Germinal center (tissue), 1 donor: ENCODE results near the gene RAMACL.
A peak's percentile ranks its signal among the peaks of the same experiment; 100 is the strongest.
"Not testable (repeated sequence)": the region's sequence is repeated elsewhere in the genome, so short reads cannot be mapped to it uniquely, and the experiment has no call there.

Experiments used
- DNase-seq: peaks from one replicate; pipeline ENCODE4 v3.0.0; 2012; ENCODE audit warnings: mixed read lengths, low spot score

Gene RAMACL

GRCh38 chr6:166554316-166554715 lies 32.2 kb downstream of the RAMACL start:
- no peak for DNase-seq

DNA sequence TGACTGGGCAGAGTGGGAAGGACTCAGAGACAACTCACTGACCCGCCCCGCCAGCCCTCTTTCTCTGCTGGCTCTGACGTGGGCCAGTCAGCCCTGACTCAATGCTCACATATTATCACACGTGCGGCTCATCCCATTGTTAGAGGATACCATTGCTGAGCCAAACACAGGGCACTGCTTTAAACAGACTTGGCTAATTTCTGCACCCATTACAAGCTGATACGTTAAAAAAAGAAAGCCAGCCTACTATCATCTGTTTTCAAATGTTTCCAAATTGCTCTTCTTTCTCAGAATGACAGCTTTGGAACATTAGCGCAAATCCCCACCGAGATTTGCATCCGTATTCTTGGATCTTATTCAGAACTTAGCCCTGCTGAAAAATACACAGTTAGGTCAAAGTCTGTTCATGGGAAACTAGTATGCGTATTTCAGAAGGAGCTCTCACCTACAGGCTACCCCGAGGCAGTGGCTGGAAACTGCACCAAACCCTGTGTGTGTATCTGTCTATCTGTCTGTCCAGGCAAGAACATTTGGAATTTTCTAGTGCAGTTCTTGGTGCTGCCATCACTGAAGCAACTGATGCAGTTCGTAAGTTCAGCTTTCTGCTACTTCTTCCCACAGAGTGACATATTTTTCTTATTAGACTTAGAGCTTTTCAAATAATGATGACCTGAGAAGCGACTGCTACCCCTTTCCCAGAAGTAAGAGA lies 32.8 kb downstream of the RAMACL start:
- DNase-seq: no peak

DNA sequence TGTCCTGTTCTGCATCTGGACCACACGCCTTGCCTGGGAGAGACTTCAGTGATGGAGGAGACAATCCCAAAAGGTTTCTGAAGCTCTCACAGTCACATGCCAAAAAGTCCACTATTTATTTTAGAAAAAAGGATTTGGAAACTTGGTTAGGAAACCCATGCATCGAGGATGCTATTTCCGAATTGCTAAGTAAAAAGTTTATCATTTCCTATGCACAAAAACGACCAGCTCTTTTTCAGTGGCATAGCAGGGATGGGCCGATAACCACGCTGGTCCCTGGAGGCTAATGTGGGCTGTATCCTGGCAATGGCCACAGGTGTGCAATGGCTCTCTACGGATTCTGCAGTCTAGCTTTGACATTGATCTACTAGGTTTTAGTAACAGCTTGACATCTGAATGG lies 33.9 kb downstream of the RAMACL start:
- no peak for DNase-seq

- DNase-seq: no peak
Measured at GRCh38 chr6:166551754-166552495, 34.6 kb downstream of the RAMACL start.

DNA sequence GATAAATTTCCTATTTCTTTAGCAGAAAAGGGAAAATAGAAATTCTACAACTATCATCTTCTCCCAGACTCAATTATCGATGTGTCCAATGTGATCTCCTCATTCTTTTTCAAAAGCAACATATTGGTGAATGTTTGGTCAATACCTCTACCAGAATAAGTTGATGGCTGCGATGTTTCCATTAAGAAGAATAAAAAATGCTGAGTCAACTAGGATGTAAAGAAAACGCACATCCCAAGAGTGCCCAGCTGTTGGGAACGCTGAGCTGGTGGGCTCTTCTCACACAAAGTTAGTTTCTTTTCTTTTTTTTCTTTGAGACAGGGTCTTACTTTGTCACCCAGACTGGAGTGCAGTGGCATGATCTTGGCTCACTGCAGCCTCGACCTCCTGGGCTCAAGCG lies 39.8 kb downstream of the RAMACL start:
- DNase-seq: no peak

- no peak for DNase-seq
Measured at GRCh38 chr6:166545156-166546034, 41.1 kb downstream of the RAMACL start.

DNA sequence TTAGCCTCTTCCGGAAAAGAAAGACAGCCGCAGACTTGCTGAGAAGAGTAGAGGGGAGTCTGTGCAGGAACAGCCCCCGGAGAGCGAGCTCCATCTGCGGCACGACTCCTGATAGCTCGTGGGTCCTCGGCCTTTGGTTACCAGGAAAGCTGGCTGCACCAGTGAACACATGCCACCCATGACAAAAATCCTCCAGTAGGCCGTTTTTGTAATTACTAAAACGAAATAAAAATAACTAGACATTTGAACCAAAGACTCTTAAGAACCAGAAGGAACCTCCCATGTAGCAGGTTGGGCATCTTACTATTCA lies 42.2 kb downstream of the RAMACL start:
- DNase-seq: no peak

GRCh38 chr6:166543603-166544295 lies 42.7 kb downstream of the RAMACL start:
- DNase-seq: no peak

- no peak for DNase-seq
Measured at GRCh38 chr6:166542580-166542912, 43.9 kb downstream of the RAMACL start.

GRCh38 chr6:166541876-166542579 lies 44.5 kb downstream of the RAMACL start:
- DNase-seq: peak; percentile 7

DNA sequence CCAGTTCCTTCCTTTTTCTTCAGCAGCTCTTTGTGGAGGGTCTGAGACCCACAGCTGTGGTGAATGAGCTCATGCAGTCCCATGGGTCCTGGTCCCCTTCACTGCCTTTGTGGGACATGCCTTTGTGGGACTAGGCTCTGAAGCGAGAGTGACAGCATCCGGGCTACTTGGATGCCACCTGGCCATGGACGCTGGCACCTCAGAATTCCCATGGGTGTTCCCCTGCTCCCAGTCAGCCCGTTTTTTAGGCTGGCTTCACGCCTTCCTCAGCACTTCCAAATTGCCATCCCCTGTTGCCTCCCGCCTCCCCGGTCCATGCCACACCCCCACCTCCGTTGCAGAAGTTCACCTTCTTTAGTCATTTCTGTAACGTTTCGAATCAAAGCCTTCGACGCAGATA lies 45.1 kb downstream of the RAMACL start:
- no peak for DNase-seq

DNA sequence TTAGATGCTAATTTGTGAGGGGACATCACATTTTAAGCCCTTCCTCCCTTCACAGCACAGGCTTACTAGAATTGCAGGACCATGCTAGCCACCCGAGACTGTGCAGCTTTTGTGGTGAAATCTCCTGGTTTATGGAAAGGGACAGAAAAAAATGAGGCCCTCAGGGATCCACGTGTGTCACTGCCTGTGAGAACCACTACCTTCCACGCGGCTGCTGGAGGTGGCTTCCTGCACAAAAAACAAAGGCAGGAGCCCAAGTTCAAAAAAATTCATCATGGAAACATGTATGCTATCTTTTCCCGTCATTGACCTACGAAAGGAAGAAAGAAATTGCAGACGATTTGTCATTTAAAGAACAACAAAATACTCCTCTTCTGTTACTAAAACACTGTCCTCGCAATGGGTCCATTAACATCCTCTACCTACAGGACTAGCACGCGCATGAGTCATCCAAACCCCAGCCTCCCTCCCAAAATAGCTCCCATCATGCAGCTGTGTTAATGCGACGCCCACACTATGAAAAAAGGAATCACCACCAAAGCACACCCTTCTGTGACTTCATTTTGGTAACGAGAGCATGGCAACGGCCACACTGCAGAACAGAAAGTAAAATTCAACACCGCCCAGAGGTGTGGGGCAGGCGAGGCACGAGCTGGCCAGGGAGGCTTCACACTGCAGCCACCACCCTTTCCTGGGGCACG lies 45.7 kb downstream of the RAMACL start:
- DNase-seq: peak; percentile 42

GRCh38 chr6:166539543-166539942 lies 46.9 kb downstream of the RAMACL start:
- DNase-seq: no peak

DNA sequence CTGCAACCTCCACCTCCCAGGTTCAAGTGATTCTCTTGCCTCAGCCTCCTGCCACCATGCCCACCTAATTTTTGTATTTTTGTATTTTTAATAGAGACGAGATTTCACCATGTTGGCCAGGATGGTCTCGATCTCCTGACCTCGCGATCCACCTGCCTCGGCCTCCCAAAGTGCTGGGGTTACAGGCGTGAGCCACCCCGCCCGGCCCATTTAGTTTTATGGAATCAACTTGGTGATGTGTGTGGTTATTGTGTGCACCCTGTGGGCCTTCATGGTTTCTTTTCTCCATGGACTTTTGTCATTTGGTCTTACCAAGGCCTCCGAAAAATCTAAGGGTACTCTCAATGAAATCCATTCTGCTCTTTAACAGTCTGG lies 47.5 kb downstream of the RAMACL start:
- not testable (repeated sequence) for DNase-seq

- no peak for DNase-seq
Measured at GRCh38 chr6:166538297-166539010, 48.0 kb downstream of the RAMACL start.

DNA sequence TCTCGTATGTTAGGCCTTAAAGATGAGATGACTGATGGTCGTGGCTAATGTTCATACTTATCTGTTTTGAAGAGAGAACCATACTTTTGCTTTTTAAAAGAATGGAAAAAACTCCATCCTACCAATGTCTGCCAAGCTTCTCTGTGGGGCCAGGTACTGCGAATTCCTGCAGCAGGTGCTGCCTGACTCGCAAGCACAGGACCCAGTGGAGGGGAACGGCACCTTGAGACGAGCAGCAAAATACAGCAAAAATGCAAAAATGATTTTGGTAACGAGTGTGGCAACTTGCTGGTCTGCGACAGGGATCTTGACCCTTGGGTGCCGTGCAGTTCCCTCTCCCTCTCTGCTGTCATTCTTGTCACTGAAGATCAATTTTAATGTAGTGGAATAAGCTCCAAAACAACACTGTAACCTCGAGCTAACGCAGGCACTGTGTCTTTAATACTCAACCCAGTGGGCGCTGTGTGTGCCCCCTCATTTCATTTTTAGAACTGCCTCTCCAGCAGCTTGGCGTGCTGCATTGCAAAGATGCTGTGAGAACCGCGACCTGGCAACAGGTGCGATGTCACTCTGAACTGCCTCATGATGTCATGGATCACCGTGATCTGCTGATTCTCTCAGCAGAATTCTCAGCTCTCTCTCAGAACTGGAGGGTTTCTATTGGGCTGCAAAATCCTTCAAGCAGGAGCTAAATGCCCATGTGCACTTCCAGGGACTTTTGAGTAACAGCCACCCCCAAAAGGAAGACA lies 51.6 kb downstream of the RAMACL start:
- DNase-seq: no peak

DNA sequence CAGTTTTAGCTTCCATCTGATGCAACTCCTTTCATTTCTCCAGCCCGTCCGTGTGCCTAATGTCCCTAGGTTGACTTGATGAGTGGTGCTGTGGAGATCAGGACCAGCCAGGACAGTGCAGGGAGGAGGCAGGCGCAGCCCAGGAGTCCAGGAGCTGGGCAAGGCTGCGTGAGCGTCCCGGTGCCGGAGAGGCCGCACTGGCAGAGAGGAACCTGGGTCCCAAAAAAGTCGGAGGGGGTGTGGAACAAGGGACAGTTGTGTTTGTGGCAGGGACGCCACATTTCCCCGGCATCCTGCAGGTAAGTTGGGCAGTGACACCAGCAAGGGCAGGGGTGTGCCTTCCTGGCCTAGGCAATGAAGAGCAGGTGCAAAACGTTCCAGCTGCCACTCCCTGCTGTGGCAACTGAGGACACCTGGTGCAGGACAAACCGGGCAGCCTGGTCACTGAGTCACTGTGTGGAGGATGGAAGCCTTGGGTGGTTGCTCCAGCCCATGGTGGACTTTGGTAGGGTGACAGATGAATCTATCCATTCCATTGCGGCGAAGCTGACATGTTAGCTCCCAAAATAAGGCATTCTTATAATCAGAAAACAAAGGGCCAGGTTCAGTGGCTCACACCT lies 53.2 kb downstream of the RAMACL start:
- DNase-seq: no peak
